ENCODE data around the gene HSPA12A.

Gene HSPA12A

GRCh38 chr10:116625845-116626244 is 116.5 kb downstream of the HSPA12A start:
- no peak for DNase-seq

GRCh38 chr10:116621934-116622655 is 120.3 kb downstream of the HSPA12A start:
- no peak for DNase-seq

DNA sequence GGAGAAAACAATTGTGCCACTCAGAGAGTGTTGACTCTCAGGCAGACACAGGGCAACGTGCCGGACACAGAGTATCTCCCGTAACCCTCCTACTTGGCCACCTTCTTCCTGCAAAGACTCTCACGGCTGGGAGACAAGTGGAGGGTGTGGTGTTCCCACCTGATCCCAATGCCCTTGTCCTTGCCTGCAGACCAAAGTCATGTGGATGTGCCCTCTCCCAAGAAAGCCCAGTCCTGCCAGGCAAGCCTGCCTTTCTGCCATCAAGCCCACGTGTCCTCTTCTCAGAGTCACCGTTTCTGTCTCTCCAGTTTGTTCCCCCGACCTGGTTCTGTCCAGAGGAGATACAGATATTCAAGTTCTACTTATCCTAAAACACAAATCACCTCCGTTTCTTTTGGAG is 120.9 kb downstream of the HSPA12A start:
- no peak for DNase-seq
